Lung (tissue), 12 donors: ENCODE data around the gene TCF12. TPM values are rescaled to one million over a fixed set of nuclear protein-coding genes. Genes with fewer than 3 reads are reported as not detected.

Source experiments
- ATAC-seq: fragments of 200-7000 bp; cut with Tn5 transposase; one replicate; pipeline ENCODE4 v1.9.1; 2020; ENCODE audit warnings: moderate number of reproducible peaks; ENCODE audit not compliant: insufficient read depth, low FRiP score
- DNase-seq, 3 donors: peaks; one replicate each; pipeline ENCODE4 v3.0.0-alpha.2; 2013 to 2017
- H3K27ac ChIP-seq, 2 donors: one replicate each; pipeline ENCODE4 v1.5.1; 2013; ENCODE audit warnings: mild to moderate bottlenecking in 2 of 2, moderate library complexity in 2 of 2, control low read depth in 1 of 2, inconsistent platforms in 1 of 2, low read depth in 1 of 2, low read length in 1 of 2
- H3K27me3 ChIP-seq, 3 donors: one replicate each; pipeline ENCODE4 v1.5.1; 2013; ENCODE audit warnings: low read length in 2 of 3; ENCODE audit not compliant: control insufficient read depth in 3 of 3, insufficient read depth in 3 of 3
- H3K36me3 ChIP-seq, 4 donors: one replicate each; pipeline ENCODE4 v1.5.1; 2013; ENCODE audit warnings: low read length in 4 of 4, mild to moderate bottlenecking in 1 of 4, moderate library complexity in 1 of 4; ENCODE audit not compliant: control insufficient read depth in 4 of 4, insufficient read depth in 4 of 4
- H3K4me1 ChIP-seq, 5 donors: one replicate each; pipeline ENCODE4 v1.5.1; 2013; ENCODE audit warnings: low read length in 5 of 5, mild to moderate bottlenecking in 2 of 5, moderate library complexity in 1 of 5; ENCODE audit not compliant: control insufficient read depth in 5 of 5, insufficient read depth in 5 of 5
- H3K4me3 ChIP-seq: one replicate; pipeline ENCODE4 v1.5.1; 2013; ENCODE audit warnings: mild to moderate bottlenecking, control low read depth, moderate library complexity
- H3K9ac ChIP-seq, 2 donors: one replicate each; pipeline ENCODE4 v1.5.1; 2013; ENCODE audit warnings: low read length in 2 of 2, control low read depth in 1 of 2; ENCODE audit not compliant: insufficient read depth in 1 of 2
- H3K9me3 ChIP-seq, 4 donors: one replicate each; pipeline ENCODE4 v1.5.1; 2013; ENCODE audit warnings: low read length in 3 of 4, mild to moderate bottlenecking in 1 of 4, moderate library complexity in 1 of 4; ENCODE audit not compliant: control insufficient read depth in 4 of 4, insufficient read depth in 3 of 4
- CTCF ChIP-seq: IDR thresholded peaks from 2 replicates; pipeline ENCODE4 v1.5.1; 2012; ENCODE audit warnings: mild to moderate bottlenecking; ENCODE audit errors: control extremely low read depth, extremely low read depth
- WGBS, 2 donors: extraction: QIAGEN DNeasy Blood & Tissue Kit; methylation state at CpG; one replicate each; pipeline ENCODE4 v1.1.7; 2013; 5-methylcytosine and 5-hydroxymethylcytosine counted together
- polyA plus RNA-seq, 2 donors: library from polyadenylated mRNA; stranded (reverse); fragments of 200-250 nt; gene quantifications; one replicate each; pipeline ENCODE4 v1.2.1, GENCODE V29; 2013
- total RNA-seq, 2 donors: library from RNA; depleted of rRNA in 1 of 2; stranded (reverse); fragments of >200 nt in 1 of 2; gene quantifications; one replicate each; pipeline ENCODE4 v1.2.1, GENCODE V29; 2014 to 2021
- donor health status: control.
- donor health status: control.
- donor health status: Bipolar disorder and iron deficiency.
- donor health status: healthy.
- donor health status: DM: yes; HTN: yes; CAD: no.

TCF12 gene
- total and polyA plus RNA-seq, 4 donors, result 9.6 to 314 (median 56.3) TPM

DNA sequence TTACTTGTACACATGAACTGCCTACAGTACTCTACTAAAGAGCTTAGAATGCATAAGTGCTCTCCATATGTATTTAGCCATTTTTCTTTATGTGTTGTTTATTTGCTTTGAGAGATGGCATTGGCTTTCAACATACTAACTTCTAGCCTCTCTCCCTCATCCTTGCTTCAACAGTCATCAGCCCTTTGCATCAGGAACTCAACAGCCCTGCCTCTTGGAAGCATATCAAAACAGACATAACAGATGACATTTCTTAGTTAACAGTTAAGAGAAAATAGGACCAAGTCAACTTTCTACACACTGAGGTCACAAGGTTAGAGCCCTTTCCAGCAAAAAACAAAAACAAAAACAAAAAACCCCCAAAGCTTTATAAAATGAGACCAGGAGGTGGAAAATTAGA lies 145.6 kb downstream of the TCF12 start:
- no peak for ATAC-seq
- Histone ChIP-seq H3K9ac (no peak overlapping the region), H3K27ac (no peak overlapping the region), H3K4me1 (peaks cover 0 to 14% (median 0%) of the 10 kb centered on the region in 5 donors), H3K27me3 (no peaks in the 10 kb centered on the region), H3K36me3 (no peaks in the 10 kb centered on the region), H3K9me3 (no peaks in the 10 kb centered on the region), H3K4me3 (no peak overlapping the region)
- DNase-seq, result no peak
- no peak for TF ChIP-seq CTCF

- no peak for TF ChIP-seq CTCF
- Histone ChIP-seq H3K27me3 (no peaks in the 10 kb centered on the region), H3K27ac (no peak overlapping the region), H3K36me3 (peaks cover 0 to 2% (median 0%) of the 10 kb centered on the region in 4 donors), H3K9me3 (no peaks in the 10 kb centered on the region), H3K4me3 (no peak overlapping the region), H3K4me1 (peaks cover 0 to 8% (median 3%) of the 10 kb centered on the region in 5 donors), H3K9ac (no peak overlapping the region)
- ATAC-seq (no peak), DNase-seq (no peak)
- WGBS, 2 donors, result 65 to 81% methylated on average over 2 of the region's 2 CpGs
Measured at GRCh38 chr15:57069423-57069822, 151.0 kb downstream of the TCF12 start.

DNA sequence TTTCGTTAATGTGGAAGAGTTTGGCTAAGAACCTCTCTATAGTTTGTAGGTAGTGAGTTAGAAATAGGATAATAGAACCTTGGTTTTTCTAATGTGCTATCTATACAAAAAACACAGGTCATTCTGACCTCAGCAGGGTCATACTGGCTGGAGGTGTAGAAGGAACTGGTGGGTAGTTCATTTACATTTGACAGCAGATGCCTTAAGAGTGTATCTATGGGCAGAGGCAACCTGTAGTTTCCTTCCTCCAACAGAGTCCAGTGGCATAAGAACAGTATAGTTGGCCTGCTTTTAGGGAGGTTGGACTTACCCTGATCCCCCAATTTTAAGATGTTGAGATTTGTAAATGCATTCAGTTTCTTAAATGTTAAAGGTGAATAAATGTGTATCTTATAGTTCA lies 152.2 kb downstream of the TCF12 start:
- no peak overlapping the region for H3K4me3 ChIP-seq
- WGBS, 2 donors, result 93 to 100% methylated on average over 1 of the region's 1 CpG
- no peak for TF ChIP-seq CTCF
- peaks cover 0 to 8% (median 3%) of the 10 kb centered on the region in 5 donors for H3K4me1 ChIP-seq
- H3K9ac ChIP-seq, result no peak overlapping the region
- H3K27ac ChIP-seq, result no peak overlapping the region
- no peaks in the 10 kb centered on the region for H3K27me3 ChIP-seq
- H3K9me3 ChIP-seq, result no peaks in the 10 kb centered on the region
- peaks cover 0 to 3% (median 0%) of the 10 kb centered on the region in 4 donors for H3K36me3 ChIP-seq
- ATAC-seq (no peak), DNase-seq (no peak)

GRCh38 chr15:57079446-57079845 lies 161.0 kb downstream of the TCF12 start:
- H3K4me1 ChIP-seq, result peaks cover 0 to 32% (median 9%) of the 10 kb centered on the region in 5 donors
- H3K9me3 ChIP-seq, result no peaks in the 10 kb centered on the region
- WGBS, 2 donors, result 36 to 66% methylated on average over 5 of the region's 5 CpGs
- H3K27me3 ChIP-seq, result no peaks in the 10 kb centered on the region
- DNase-seq, result no peak
- peaks cover 0 to 1% (median under 1%) of the 10 kb centered on the region in 4 donors for H3K36me3 ChIP-seq
- no peak for ATAC-seq
- no peak for TF ChIP-seq CTCF
- H3K4me3 ChIP-seq, result no peak overlapping the region
- H3K27ac ChIP-seq, result no peak overlapping the region
- H3K9ac ChIP-seq, result peak overlapping the region in 1 of 2 donors; percentile 7
